HS-5 (cell line): Measurements from ENCODE around the gene RASL11A.
"Not testable (repeated sequence)": the region's sequence is repeated elsewhere in the genome, so short reads cannot be mapped to it uniquely, and the experiment has no call there.

Experiments used
- DNase-seq: peaks from one replicate; pipeline ENCODE4 v3.0.0-alpha.2; 2012; ENCODE audit warnings: low read depth

Gene RASL11A

GRCh38 chr13:27269114-27269665, 1.4 kb upstream of the RASL11A start:
- DNase-seq, result no peak

GRCh38 chr13:27271570-27272096, 1.0 kb downstream of the RASL11A start:
- no peak for DNase-seq

- DNase-seq, result no peak
These were observed 3.2 kb downstream of the RASL11A start for GRCh38 chr13:27273658-27274425.

GRCh38 chr13:27274631-27275030, 4.0 kb downstream of the RASL11A start:
- DNase-seq, result no peak

- no peak for DNase-seq
These were observed 5.6 kb downstream of the RASL11A start for GRCh38 chr13:27276188-27276587.

GRCh38 chr13:27279506-27279905, 8.9 kb downstream of the RASL11A start:
- DNase-seq, result no peak

- DNase-seq, result no peak
These were observed 9.5 kb downstream of the RASL11A start for GRCh38 chr13:27280009-27280656.

GRCh38 chr13:27280841-27281240, 10.2 kb downstream of the RASL11A start:
- no peak for DNase-seq

GRCh38 chr13:27281420-27281819, 10.8 kb downstream of the RASL11A start:
- DNase-seq, result no peak

GRCh38 chr13:27283906-27284493, 13.4 kb downstream of the RASL11A start:
- no peak for DNase-seq

- no peak for DNase-seq
These were observed 17.8 kb downstream of the RASL11A start for GRCh38 chr13:27288392-27288791.

GRCh38 chr13:27289011-27289665, 18.5 kb downstream of the RASL11A start:
- DNase-seq, result no peak

GRCh38 chr13:27290715-27291114, 20.1 kb downstream of the RASL11A start:
- no peak for DNase-seq

- DNase-seq, result not testable (repeated sequence)
These were observed 21.3 kb downstream of the RASL11A start for GRCh38 chr13:27291967-27292366.

GRCh38 chr13:27293076-27293691, 22.6 kb downstream of the RASL11A start:
- DNase-seq, result no peak

GRCh38 chr13:27293873-27294515, 23.4 kb downstream of the RASL11A start:
- DNase-seq, result no peak

- no peak for DNase-seq
These were observed 24.5 kb downstream of the RASL11A start for GRCh38 chr13:27295096-27295495.

- no peak for DNase-seq
These were observed 25.0 kb downstream of the RASL11A start for GRCh38 chr13:27295660-27296059.

GRCh38 chr13:27296496-27296895, 25.9 kb downstream of the RASL11A start:
- DNase-seq, result no peak

GRCh38 chr13:27298849-27299248, 28.2 kb downstream of the RASL11A start:
- no peak for DNase-seq

GRCh38 chr13:27300406-27300805, 29.8 kb downstream of the RASL11A start:
- DNase-seq, result not testable (repeated sequence)
